ENCODE data around the gene SDF4.

- TF ChIP-seq CTCF (conservative IDR thresholded peaks at IDR 0.05 in 1 of 2, IDR thresholded peaks at IDR 0.05 in 1 of 2; ENCODE audit: low read depth in 1 of 2, low read length in 2 of 2), result no peak
- no peak for TF ChIP-seq EZH2 (IDR thresholded peaks at IDR 0.05; ENCODE audit: low read length, missing control alignments)
Observed at GRCh38 chr1:1215881-1216605, 15.8 kb downstream of the SDF4 start.

All from fibroblast of lung (primary cell).